ENCODE measurements around the gene BUB3.
"Not testable (repeated sequence)": the region's sequence is repeated elsewhere in the genome, so short reads cannot be mapped to it uniquely, and the experiment has no call there.

BUB3 gene

DNA sequence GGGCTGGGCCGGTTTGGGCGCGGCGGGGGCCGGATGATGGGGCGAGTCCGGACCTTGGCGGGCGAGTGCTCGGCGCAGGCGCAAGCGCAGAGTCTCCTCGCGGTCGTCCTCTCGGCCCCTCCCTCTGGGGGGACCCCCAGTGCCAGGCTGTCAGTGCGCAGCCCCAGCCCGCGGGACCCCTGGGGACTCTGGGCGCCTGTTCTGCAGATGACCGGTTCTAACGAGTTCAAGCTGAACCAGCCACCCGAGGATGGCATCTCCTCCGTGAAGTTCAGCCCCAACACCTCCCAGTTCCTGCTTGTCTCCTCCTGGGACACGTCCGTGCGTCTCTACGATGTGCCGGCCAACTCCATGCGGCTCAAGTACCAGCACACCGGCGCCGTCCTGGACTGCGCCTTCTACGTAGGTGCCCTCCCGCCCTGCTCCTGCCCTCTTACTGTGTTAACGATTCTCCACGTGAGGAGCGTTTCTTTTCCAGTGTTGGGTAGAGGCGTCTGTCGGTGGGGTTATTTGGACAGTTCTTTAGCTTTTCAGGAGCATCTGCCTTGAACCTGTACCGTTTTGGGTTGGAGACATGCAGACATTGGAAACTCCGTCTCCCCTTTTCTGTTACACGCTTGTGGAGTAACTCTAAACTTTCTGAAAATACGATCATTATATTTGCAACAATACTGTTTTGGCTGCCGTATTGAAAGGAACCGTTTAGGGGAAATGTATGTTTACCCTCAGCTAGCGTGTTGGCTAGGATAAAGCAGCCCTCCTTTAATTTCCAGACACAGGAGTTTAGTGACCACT is 706 bp downstream of the BUB3 start:
- no peak for DNase-seq (ENCODE audit: low spot score)

GRCh38 chr10:123156078-123156477 is 1.9 kb downstream of the BUB3 start:
- no peak for DNase-seq (ENCODE audit: low spot score)

DNA sequence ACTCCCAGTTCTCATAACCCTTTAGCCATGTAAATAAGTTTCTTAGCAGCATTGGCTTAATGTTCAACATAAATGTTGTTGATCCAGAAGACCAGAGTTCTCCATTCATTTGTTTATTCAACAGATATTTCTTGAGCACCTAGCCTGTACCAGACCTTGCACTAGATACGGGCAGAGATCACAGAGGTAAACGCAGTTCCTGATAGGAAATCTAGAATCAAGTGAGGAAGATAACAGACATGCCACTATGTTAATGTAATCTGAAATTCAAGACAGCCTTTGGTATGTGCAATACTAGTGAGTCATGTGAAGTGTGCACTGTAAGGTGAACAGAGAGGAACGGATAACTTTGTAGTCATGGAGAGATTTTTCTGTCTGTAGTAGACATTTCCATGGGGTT is 3.0 kb downstream of the BUB3 start:
- no peak for DNase-seq (ENCODE audit: low spot score)

DNA sequence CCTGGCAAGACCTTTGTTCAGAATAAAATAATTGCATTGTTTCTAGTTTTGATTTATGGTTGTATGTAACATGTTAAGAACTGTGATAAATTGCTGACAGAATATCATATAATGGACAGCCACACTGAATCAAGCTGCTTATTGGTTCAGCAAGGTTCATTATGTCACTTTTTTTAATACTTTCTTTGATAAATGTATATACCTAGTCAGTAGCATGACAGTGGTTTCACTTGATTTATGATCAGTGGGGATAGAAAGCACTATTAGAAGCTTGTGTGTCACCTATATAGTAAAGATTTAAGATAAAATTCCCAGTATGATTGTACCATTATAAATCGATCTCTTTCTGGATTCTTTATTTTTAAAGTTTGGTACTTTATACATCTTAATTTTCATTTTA is 4.5 kb downstream of the BUB3 start:
- DNase-seq (ENCODE audit: low spot score): no peak

- DNase-seq (ENCODE audit: low spot score): no peak
Observed at GRCh38 chr10:123160311-123160980, 6.2 kb downstream of the BUB3 start.

GRCh38 chr10:123164319-123164718 is 10.1 kb downstream of the BUB3 start:
- DNase-seq (ENCODE audit: low spot score): no peak

DNA sequence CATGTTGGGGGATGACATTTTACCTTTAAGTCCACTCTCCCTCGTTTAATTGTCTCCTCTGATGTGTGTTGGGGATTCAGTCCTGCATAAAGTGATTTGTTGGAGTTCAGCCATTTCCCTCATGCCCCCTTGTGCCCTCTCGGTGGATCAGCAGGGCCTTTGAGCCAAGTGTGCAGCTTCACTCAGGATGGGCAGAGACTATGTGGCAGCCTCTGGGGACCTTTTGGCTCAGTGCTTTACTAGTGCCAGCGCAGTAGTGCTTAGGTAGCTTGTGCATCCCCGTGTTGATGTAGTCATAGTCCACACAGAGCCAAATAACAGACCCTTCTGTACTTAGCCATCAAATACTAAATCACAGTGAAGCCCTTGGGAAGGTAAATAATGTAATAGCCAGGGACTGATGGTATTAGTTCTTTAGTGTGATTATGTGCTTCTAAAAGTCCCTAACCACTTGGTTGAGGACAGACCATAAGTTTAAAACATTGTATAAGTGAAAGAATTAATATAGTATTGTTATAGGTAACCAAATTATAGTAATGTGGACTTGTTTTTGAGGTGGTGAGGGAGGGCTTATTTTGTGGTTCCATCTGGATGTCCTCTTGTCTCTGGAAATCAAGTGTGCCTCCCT is 11.4 kb downstream of the BUB3 start:
- no peak for DNase-seq (ENCODE audit: low spot score)

DNA sequence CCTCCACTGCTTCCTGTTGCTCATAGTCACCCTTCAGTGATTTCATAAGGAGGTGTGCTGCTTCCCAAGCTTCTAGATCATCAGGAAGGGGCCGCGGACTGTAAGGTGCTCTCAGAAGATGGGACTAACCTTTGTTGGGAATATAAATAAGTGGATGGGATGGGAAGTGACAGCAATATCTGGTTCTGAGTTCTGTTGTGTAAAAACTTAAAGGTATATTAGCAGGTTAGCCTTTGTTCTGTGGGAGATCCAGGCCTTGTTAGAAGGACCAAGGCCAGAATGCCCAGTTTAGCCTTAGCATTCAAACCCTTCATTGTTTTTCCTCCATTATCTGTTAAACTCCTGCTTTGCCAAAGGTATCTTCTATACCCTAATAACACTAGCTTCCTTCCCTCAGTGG is 12.4 kb downstream of the BUB3 start:
- DNase-seq (ENCODE audit: low spot score): no peak

GRCh38 chr10:123170961-123171360 is 16.8 kb downstream of the BUB3 start:
- no peak for DNase-seq (ENCODE audit: low spot score)

DNA sequence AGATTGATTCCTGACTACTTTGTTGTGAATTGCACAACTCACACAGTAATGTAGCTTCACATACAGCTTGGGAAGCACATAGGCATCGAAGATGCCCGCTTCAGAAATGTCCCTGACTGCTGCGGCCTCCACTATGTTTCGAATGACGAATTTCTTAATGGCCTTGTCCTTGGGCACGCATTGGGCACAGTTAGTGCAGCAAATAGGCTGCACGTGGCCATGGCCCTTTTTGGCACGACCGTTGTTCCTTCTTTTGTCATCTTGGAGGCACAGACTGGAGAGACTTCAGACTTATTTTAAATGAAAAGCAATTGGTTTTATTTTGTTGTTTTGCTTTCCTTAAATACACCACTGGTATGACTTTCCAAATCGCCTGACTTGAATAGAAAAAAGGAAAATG is 17.4 kb downstream of the BUB3 start:
- not testable (repeated sequence) for DNase-seq (ENCODE audit: low spot score)

- no peak for DNase-seq (ENCODE audit: low spot score)
Observed at GRCh38 chr10:123175389-123176387, 21.5 kb downstream of the BUB3 start.

DNA sequence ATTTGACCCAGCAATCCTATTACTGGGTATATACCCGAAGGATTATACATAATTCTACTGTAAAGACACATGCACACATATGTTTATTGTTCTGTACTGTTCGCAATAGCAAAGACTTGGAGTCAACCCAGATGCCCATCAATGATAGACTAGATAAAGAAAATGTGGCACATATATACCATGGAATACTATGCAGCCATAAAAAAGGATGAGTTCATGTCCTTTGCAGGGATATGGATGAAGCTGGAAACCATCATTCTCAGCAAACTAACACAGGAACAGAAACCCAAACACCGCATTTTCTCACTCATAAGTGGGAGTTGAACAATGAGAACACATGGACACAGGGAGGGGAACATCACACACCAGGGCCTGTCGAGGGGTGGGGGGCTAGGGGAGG is 24.2 kb downstream of the BUB3 start:
- DNase-seq (ENCODE audit: low spot score): not testable (repeated sequence)

DNA sequence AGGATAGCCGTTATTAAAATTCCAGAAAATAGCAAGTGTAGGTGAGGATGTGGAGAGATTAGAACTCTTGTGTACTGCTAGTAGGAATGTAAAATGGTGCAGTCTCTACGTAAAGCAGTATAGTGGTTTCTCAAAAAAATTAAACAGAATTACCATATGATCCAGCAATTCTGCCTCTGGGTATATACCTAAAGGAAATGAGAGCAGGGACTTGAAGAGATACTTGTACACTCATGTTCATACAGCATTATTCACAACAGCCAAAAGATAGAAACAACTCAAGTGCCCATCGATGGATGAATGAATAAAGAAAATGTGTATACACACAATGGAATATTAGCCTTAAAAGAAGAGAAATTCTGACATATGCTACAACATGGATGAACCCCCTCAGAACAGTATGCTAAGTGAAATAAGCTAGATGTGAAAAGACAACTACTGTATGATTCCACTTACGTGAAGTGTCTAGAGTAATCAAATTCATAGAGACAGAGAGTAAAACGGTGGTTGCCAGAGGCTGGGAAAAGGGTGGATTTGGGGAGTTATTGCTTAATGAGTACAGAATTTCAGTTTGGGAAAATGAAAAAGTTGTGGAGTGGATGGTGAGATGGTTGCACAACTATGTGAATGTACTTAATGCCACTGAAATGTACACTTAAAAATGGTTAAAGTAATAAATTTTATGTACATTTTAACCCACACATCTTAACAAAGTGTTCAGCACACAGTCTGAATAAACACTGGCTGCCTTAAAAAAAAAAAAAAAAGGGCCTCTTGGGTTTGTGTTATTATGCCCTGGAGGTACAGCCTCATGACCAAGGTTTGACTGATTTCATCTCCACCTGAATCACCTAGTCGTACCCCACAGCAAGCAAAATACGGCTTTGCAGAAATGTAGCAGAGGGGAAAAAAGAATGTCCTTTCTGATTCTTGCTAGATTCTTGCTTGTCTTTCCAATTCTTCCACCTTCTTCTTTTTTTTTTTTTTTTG is 26.2 kb downstream of the BUB3 start:
- DNase-seq (ENCODE audit: low spot score): no peak

GRCh38 chr10:123183724-123184123 is 29.5 kb downstream of the BUB3 start:
- no peak for DNase-seq (ENCODE audit: low spot score)

DNA sequence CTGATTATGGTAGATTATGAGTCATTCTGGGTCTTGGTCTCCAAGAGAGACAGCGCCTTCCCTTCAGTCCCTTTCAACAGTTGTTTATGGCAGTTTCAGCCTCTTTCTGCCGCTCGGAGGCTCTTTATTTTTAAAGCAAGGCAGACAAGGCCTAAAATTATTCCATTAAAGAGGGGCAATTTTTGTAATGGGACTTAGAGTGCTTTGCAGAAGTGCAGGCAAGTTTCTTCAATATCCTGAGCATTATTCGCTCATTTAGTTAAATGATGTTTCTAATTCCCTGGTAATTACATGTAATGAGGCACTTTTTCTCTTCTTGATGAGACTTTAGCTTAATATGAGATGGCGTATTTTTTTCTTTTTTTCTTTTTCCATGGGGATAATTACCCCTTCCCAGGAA is 33.6 kb downstream of the BUB3 start:
- no peak for DNase-seq (ENCODE audit: low spot score)

- DNase-seq (ENCODE audit: low spot score): no peak
Observed at GRCh38 chr10:123191886-123192285, 37.7 kb downstream of the BUB3 start.

- DNase-seq (ENCODE audit: low spot score): no peak
Observed at GRCh38 chr10:123194056-123194455, 39.9 kb downstream of the BUB3 start.

- DNase-seq (ENCODE audit: low spot score): no peak
Observed at GRCh38 chr10:123200531-123200930, 46.3 kb downstream of the BUB3 start.

GRCh38 chr10:123202506-123202905 is 48.3 kb downstream of the BUB3 start:
- DNase-seq (ENCODE audit: low spot score): no peak

DNA sequence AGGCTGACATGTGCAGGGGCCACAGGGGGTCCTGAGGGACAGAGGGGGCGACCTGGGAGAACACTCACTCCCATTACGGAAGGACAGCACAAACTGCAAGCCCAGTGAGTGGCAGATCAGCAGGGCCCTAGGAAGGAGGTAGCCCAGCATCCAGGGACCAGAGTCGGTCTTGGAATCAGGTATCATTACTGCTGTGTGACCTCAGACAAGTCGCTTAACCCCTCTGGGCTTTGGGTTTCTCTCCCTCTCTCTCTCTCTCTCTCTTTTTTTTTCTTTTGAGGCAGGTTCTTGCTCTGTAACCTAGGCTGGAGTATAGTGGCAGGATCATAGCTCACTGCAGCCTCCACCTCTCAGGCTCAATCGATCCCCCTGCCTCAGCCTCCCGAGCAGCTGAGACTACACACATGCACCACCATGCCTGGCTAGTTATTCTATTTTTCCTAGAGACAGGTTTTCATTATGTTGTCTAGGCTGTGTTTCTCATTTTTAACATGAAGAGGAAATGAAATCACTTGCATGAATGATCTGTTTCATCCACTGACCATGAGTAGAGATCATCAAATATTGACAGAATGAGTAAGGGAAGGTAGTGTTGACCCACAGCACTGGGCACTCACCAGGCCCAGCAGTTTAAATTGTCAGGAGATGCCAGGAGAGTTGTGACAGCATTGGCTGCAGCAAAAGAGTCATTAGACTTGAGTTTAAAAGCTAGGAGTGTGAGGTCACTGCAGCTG is 49.4 kb downstream of the BUB3 start:
- no peak for DNase-seq (ENCODE audit: low spot score)

Data from HuH-7.5 (cell line).